ENCODE results near the gene PTPRJ. TPM values are rescaled to one million over a fixed set of nuclear protein-coding genes. Genes with fewer than 3 reads are reported as not detected.

Gene PTPRJ
- total and polyA plus RNA-seq, 2 of the 4 experiments (the other 2 are of a cell fraction): 5.6 to 14.9 TPM

- H4K20me1 ChIP-seq (ENCODE audit: insufficient read depth, low read length): peaks cover 3% of the 10 kb centered on the region; the same call in 1 of the 2 replicates
- H2BK15ac ChIP-seq (ENCODE audit: low read depth, low read length): no peak overlapping the region
- no peak overlapping the region for H3K4ac ChIP-seq (ENCODE audit: low read depth, low read length)
- H2AFZ ChIP-seq (replicated peaks; ENCODE audit: low read length, poor library complexity): no peak overlapping the region
- no peak overlapping the region for H4K8ac ChIP-seq (ENCODE audit: low read depth in 2 of 2, low read length in 2 of 2)
- no peak overlapping the region for H3K14ac ChIP-seq (replicated peaks; ENCODE audit: low read depth, low read length)
- H3K56ac ChIP-seq (ENCODE audit: extremely low read depth, insufficient read depth, low read length): no peak overlapping the region
- peaks cover 10% of the 10 kb centered on the region for H3K4me1 ChIP-seq (ENCODE audit: control insufficient read depth, insufficient read depth, low read length)
- H3K4me3 ChIP-seq (ENCODE audit: insufficient read depth, low read depth, low read length): no peak overlapping the region
- in situ Hi-C loops (cut with MboI; ENCODE audit: low sequenced_read_pairs): no loop called here
- no peak overlapping the region for H2AK5ac ChIP-seq (ENCODE audit: low read depth, low read length)
- no peak overlapping the region for H2BK5ac ChIP-seq (ENCODE audit: low read depth, low read length, poor library complexity, severe bottlenecking)
- no peaks in the 10 kb centered on the region for H3K27me3 ChIP-seq (ENCODE audit: control insufficient read depth, insufficient read depth, low read length)
- no peak overlapping the region for H3K18ac ChIP-seq (ENCODE audit: low read depth, low read length)
- no peak overlapping the region for H3K23ac ChIP-seq (ENCODE audit: low read depth, low read length)
- no peak overlapping the region for H4K5ac ChIP-seq (ENCODE audit: low read depth, low read length)
- H3K9ac ChIP-seq (ENCODE audit: low read depth, low read length): no peak overlapping the region
- no peak overlapping the region for H3K27ac ChIP-seq (ENCODE audit: insufficient read depth, low read length)
- no peak overlapping the region for H2BK120ac ChIP-seq (ENCODE audit: low read depth, low read length)
- CTCF ChIA-PET: no interaction called here
- H3K79me1 ChIP-seq (ENCODE audit: low read depth in 1 of 2, low read length in 2 of 2): peaks cover 52 to 80% of the 10 kb centered on the region in 2 experiments
- H3K9me3 ChIP-seq (ENCODE audit: control insufficient read depth, insufficient read depth, low read length): no peaks in the 10 kb centered on the region
- H3K9me1 ChIP-seq (ENCODE audit: insufficient read depth, low read length): peaks cover 14% of the 10 kb centered on the region
- no CpG with 5 or more reads among the region's 5 CpGs for WGBS, 2 experiments (ENCODE audit: extremely low coverage in 2 of 2, insufficient read length in 1 of 2)
- intact Hi-C loops (cut with micrococcal nuclease): no loop called here
- TF ChIP-seq POLR2A (IDR thresholded peaks at IDR 0.05; ENCODE audit: low read depth, low read length) (no peak), CHD1 (IDR thresholded peaks at IDR 0.05; ENCODE audit: low read depth, low read length) (no peak), FOS (IDR thresholded peaks at IDR 0.05; ENCODE audit: low read depth, low read length) (no peak), ELK1 (IDR thresholded peaks at IDR 0.05; ENCODE audit: borderline replicate concordance, low read depth, low read length) (no peak), RFX5 (IDR thresholded peaks at IDR 0.05; ENCODE audit: low read depth, low read length) (no peak), BHLHE40 (IDR thresholded peaks at IDR 0.05; ENCODE audit: low read depth, low read length) (no peak), RCOR1 (IDR thresholded peaks at IDR 0.05; ENCODE audit: insufficient replicate concordance, low read length) (no peak), NFE2L2 (IDR thresholded peaks at IDR 0.05; ENCODE audit: low read depth, low read length) (no peak), USF2 (IDR thresholded peaks at IDR 0.05; ENCODE audit: low read depth, low read length) (no peak)
- no peak overlapping the region for H4K91ac ChIP-seq (ENCODE audit: insufficient read depth, low read depth, low read length)
- H2BK20ac ChIP-seq (ENCODE audit: low read depth, low read length): no peak overlapping the region
- BruUV-seq (replicated peaks): no TSS peak
- dilution Hi-C loops (cut with HindIII; ENCODE audit: low sequenced_read_pairs, unreplicated experiment): no loop called here
- no peaks in the 10 kb centered on the region for H3K36me3 ChIP-seq (ENCODE audit: control insufficient read depth, insufficient read depth, low read length)
- ATAC-seq (ENCODE audit: low read depth) (no peak), DNase-seq (no peak)
- POLR2A ChIA-PET (ENCODE audit: unreplicated experiment): no interaction called here
- H3K4me2 ChIP-seq (ENCODE audit: low read depth, low read length): no peak overlapping the region
- no peak overlapping the region for H2AK9ac ChIP-seq (replicated peaks; ENCODE audit: low read depth, low read length, poor library complexity)
Measured at GRCh38 chr11:48045536-48045935, 65.2 kb downstream of the PTPRJ start.
